ENCODE results near the gene PARP12. TPM values are rescaled to one million over a fixed set of nuclear protein-coding genes. Genes with fewer than 3 reads are reported as not detected.

The PARP12 gene
- total and polyA plus RNA-seq, 9 of the 15 experiments (the other 6 are each of a cell fraction or from before 2014, with no cell fraction given) = 4.6 to 40.4 (median 23.5) TPM

GRCh38 chr7:140005754-140006503, 56.8 kb downstream of the PARP12 start (continued):
- TF ChIP-seq SIRT6 (IDR thresholded peaks at IDR 0.05; ENCODE audit: low read depth, low read length) (no peak), ZBTB5 (IDR thresholded peaks at IDR 0.05) (no peak), TBL1XR1 (IDR thresholded peaks at IDR 0.05; ENCODE audit: low read length in 2 of 2) (peak in 1 of 2 experiments; percentile 23; a peak in 1 of 4 replicates), C11orf30 (IDR thresholded peaks at IDR 0.05; ENCODE audit: low read depth) (0 out of 2 replicates have a peak, but pooled peaks have one; percentile 35), KLF1 (tag; IDR thresholded peaks at IDR 0.05) (no peak), SPI1 (IDR thresholded peaks at IDR 0.05; ENCODE audit: borderline replicate concordance, low read depth, low read length) (0 out of 2 replicates have a peak, but pooled peaks have one; percentile 2), CC2D1A (IDR thresholded peaks at IDR 0.05) (peak; percentile 38; the same call in 1 of the 2 replicates), ZBTB40 (IDR thresholded peaks at IDR 0.05) (no peak), ZBTB40 (CRISPR knock-in tag; IDR thresholded peaks at IDR 0.05) (no peak), MED1 (CRISPR knock-in tag; IDR thresholded peaks at IDR 0.05; ENCODE audit: borderline replicate concordance) (no peak), ELF1 (tag; IDR thresholded peaks at IDR 0.05) (no peak)

Data from K562 (cell line).